HUES6 (cell line): ENCODE data around the gene CSTF2.
"Not testable (repeated sequence)": the region's sequence is repeated elsewhere in the genome, so short reads cannot be mapped to it uniquely, and the experiment has no call there.

Source experiments
- H3K27ac ChIP-seq: 2 replicates; pipeline ENCODE4 v1.7.0; 2013; ENCODE audit warnings: low read depth, mild to moderate bottlenecking, low read length, inconsistent platforms
- H3K27me3 ChIP-seq: 2 replicates; pipeline ENCODE4 v1.6.1; 2013; ENCODE audit warnings: low read length; ENCODE audit not compliant: control insufficient read depth, insufficient read depth
- H3K36me3 ChIP-seq: 2 replicates; pipeline ENCODE4 v1.6.1; 2013; ENCODE audit warnings: low read length; ENCODE audit not compliant: control insufficient read depth, insufficient read depth
- H3K4me1 ChIP-seq: 2 replicates; pipeline ENCODE4 v1.6.1; 2013; ENCODE audit warnings: low read length; ENCODE audit not compliant: control insufficient read depth, insufficient read depth
- H3K4me3 ChIP-seq: 2 replicates; pipeline ENCODE4 v1.5.1; 2013; ENCODE audit warnings: low read depth, low read length
- H3K9ac ChIP-seq: one replicate; pipeline ENCODE4 v1.6.1; 2013; ENCODE audit warnings: mild to moderate bottlenecking, low read length
- H3K9me3 ChIP-seq: 2 replicates; pipeline ENCODE4 v1.6.1; 2013; ENCODE audit warnings: low read depth, low read length; ENCODE audit not compliant: control insufficient read depth, insufficient read depth

The CSTF2 gene

GRCh38 chrX:100819837-100820666 lies at the start of gene CSTF2:
CSTF2 (plus strand) TSS chrX:100820391; CDS start chrX:100820417, 26 bp downstream.
- Histone ChIP-seq H3K27me3 (peaks cover 22% of the 10 kb centered on the region; the same call in 1 of the 2 replicates), H3K27ac (no peak within 1 kb of the TSS), H3K9me3 (no peaks in the 10 kb centered on the region), H3K36me3 (peaks cover 31% of the 10 kb centered on the region), H3K4me3 (peak within 1 kb of the TSS; percentile 78), H3K4me1 (no peaks in the 10 kb centered on the region), H3K9ac (peak within 1 kb of the TSS; percentile 84)

GRCh38 chrX:100796371-100796770 lies 23.8 kb upstream of the CSTF2 start:
- H3K4me3 ChIP-seq, H3K36me3 ChIP-seq, H3K27me3 ChIP-seq, H3K9ac ChIP-seq, H3K27ac ChIP-seq, H3K9me3 ChIP-seq: not testable (repeated sequence)
- peaks cover 13% of the 10 kb centered on the region; the same call in 1 of the 2 replicates for H3K4me1 ChIP-seq

GRCh38 chrX:100797359-100797758 lies 22.8 kb upstream of the CSTF2 start:
- Histone ChIP-seq H3K4me3 (no peak overlapping the region), H3K36me3 (no peaks in the 10 kb centered on the region), H3K9me3 (no peaks in the 10 kb centered on the region), H3K9ac (no peak overlapping the region), H3K4me1 (peaks cover 5% of the 10 kb centered on the region; the same call in 1 of the 2 replicates), H3K27ac (no peak overlapping the region), H3K27me3 (no peaks in the 10 kb centered on the region; the same call in 1 of the 2 replicates)

- H3K27me3 ChIP-seq: no peaks in the 10 kb centered on the region; the same call in 1 of the 2 replicates
- H3K27ac ChIP-seq: no peak overlapping the region
- H3K9ac ChIP-seq: no peak overlapping the region
- no peaks in the 10 kb centered on the region for H3K36me3 ChIP-seq
- no peaks in the 10 kb centered on the region for H3K4me1 ChIP-seq
- H3K9me3 ChIP-seq: no peaks in the 10 kb centered on the region
- H3K4me3 ChIP-seq: no peak overlapping the region
Observed at GRCh38 chrX:100798484-100799214, 21.5 kb upstream of the CSTF2 start.

GRCh38 chrX:100802843-100803242 lies 17.3 kb upstream of the CSTF2 start:
- H3K9me3 ChIP-seq: peaks cover 2% of the 10 kb centered on the region; the same call in 1 of the 2 replicates
- H3K4me3 ChIP-seq: no peak overlapping the region
- H3K4me1 ChIP-seq: no peaks in the 10 kb centered on the region
- H3K27me3 ChIP-seq: no peaks in the 10 kb centered on the region; the same call in 1 of the 2 replicates
- H3K27ac ChIP-seq: no peak overlapping the region
- no peaks in the 10 kb centered on the region for H3K36me3 ChIP-seq
- H3K9ac ChIP-seq: no peak overlapping the region

- Histone ChIP-seq H3K4me3 (no peak overlapping the region), H3K9ac (no peak overlapping the region), H3K36me3 (no peaks in the 10 kb centered on the region), H3K27me3 (no peaks in the 10 kb centered on the region; the same call in 1 of the 2 replicates), H3K4me1 (no peaks in the 10 kb centered on the region), H3K9me3 (peaks cover 2% of the 10 kb centered on the region; the same call in 1 of the 2 replicates), H3K27ac (no peak overlapping the region)
Observed at GRCh38 chrX:100804780-100805179, 15.4 kb upstream of the CSTF2 start.

GRCh38 chrX:100808265-100808664 lies 11.9 kb upstream of the CSTF2 start:
- H3K27me3 ChIP-seq, H3K9me3 ChIP-seq, H3K4me3 ChIP-seq, H3K9ac ChIP-seq, H3K36me3 ChIP-seq, H3K27ac ChIP-seq: not testable (repeated sequence)
- peaks cover 12% of the 10 kb centered on the region for H3K4me1 ChIP-seq

GRCh38 chrX:100812216-100813158 lies 7.7 kb upstream of the CSTF2 start:
- H3K4me3 ChIP-seq: peak overlapping the region; percentile 28
- H3K27ac ChIP-seq: no peak overlapping the region; the same call in 1 of the 2 replicates
- no peaks in the 10 kb centered on the region for H3K9me3 ChIP-seq
- no peaks in the 10 kb centered on the region for H3K36me3 ChIP-seq
- H3K9ac ChIP-seq: peak overlapping the region; percentile 39
- peaks cover 18% of the 10 kb centered on the region; the same call in 1 of the 2 replicates for H3K27me3 ChIP-seq
- peaks cover 12% of the 10 kb centered on the region for H3K4me1 ChIP-seq

GRCh38 chrX:100817340-100817739 lies 2.9 kb upstream of the CSTF2 start:
- Histone ChIP-seq H3K9me3 (no peaks in the 10 kb centered on the region), H3K4me3 (no peak overlapping the region), H3K36me3 (peaks cover 4% of the 10 kb centered on the region), H3K27me3 (peaks cover 22% of the 10 kb centered on the region; the same call in 1 of the 2 replicates), H3K9ac (no peak overlapping the region), H3K27ac (no peak overlapping the region), H3K4me1 (peaks cover 5% of the 10 kb centered on the region)

GRCh38 chrX:100819534-100819836 lies 706 bp upstream of the CSTF2 start:
- Histone ChIP-seq H3K4me1 (no peaks in the 10 kb centered on the region), H3K27ac (no peak overlapping the region), H3K27me3 (peaks cover 22% of the 10 kb centered on the region; the same call in 1 of the 2 replicates), H3K36me3 (peaks cover 25% of the 10 kb centered on the region), H3K9ac (peak overlapping the region; percentile 60), H3K9me3 (no peaks in the 10 kb centered on the region), H3K4me3 (peak overlapping the region; percentile 78)
